ENCODE measurements around the gene PHLDA1.

Gene PHLDA1

GRCh38 chr12:76031414-76032042 lies at the start of gene PHLDA1:
PHLDA1 (minus strand) TSS chr12:76031776.
- peak; percentile 89 to 92 for DNase-seq

DNA sequence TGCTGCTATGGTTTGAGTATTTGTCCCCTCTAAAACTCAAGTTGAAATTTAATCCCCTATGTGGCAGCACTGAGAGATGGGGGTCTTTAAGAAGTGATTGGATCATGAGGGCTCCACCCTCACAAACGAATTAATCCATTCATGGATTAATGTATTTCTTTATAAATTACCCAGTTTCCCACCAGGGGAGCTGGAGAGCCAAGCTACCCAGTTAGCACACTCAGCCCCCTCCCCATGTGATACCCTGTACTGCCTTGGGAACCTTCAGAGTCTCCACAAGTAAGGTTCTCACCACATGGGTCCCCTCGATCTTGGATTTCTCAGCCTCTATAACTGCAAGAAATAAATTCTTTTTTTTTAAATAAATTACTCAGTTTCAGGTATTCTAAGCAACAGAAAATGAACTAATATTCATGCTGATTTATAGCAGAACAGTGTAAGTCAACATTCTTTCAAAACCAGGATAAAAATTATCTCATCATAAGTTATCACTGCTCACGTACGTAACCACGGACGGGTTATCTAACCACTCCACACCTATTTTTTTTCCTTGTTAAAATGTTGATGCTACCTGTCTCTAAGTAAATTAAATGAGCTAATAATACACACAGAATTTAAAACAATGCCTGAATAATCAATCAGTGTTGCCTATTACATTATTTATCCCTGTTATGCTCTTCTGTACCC lies 49.3 kb upstream of the PHLDA1 start:
- no peak for DNase-seq

DNA sequence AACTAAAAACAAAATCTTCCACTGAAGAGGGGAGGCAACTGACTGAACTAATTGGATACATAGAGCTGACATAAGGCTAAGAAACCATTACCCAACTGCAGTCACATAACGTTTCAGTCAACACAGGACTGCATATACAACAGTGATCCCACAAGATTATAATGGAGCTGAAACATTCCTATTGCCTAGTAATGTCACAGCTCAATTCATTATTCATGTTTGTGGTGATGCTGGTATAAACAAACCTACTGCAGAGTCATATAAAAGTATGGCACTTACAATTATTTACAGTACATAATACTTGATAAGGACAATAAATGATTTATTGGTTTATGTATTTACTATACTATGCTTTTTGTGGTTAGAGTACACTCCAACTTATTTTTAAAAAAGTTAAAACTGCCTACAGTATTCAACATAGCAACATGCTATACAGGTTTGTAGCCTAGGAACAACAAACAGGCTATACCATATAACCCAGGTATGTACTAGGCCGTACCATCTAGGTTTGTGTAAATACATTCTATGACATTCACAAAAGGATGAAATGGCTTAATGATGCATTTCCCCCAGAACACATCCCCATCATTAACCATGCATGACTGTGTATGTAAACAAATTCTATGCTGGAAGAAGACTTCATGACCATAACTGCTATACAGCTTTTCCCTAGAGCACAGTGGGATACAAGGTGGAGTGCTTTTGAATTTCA lies 48.6 kb upstream of the PHLDA1 start:
- DNase-seq: no peak

DNA sequence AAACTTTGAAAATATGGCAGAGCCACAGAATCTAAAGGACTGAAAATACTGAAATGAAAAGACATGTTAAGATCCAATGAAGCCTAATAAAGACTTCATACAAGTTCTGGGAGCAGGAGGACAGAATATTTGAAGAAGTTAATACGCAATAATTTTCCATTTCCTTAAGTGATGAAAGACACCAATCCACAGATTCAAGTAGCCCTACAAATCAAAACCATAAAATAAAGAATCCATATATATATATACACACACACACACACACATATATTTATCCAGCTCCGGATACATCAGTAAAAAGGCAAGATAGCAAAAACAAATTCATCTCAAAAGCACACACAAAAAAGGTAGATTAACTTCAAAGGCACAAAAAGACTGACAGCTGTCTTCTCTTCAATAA lies 47.2 kb upstream of the PHLDA1 start:
- no peak for DNase-seq

DNA sequence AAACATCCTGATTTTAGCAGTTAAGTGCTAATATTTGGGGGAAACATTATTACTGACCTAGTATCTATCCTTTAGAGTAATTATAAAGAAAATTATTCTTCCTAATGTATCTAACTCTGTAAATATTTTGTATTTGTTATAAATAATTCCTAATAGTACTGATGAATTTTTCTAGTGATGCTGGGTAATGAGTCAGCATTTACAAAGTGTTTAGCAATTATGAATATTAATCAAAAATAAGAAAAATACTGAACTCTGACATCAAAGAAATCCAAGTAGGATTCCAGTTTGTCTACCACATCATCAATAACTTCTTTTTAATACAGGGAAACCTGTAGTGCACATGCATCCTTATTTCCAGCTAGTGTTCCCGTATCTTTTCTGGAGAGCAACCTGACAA lies 43.9 kb upstream of the PHLDA1 start:
- DNase-seq: no peak

DNA sequence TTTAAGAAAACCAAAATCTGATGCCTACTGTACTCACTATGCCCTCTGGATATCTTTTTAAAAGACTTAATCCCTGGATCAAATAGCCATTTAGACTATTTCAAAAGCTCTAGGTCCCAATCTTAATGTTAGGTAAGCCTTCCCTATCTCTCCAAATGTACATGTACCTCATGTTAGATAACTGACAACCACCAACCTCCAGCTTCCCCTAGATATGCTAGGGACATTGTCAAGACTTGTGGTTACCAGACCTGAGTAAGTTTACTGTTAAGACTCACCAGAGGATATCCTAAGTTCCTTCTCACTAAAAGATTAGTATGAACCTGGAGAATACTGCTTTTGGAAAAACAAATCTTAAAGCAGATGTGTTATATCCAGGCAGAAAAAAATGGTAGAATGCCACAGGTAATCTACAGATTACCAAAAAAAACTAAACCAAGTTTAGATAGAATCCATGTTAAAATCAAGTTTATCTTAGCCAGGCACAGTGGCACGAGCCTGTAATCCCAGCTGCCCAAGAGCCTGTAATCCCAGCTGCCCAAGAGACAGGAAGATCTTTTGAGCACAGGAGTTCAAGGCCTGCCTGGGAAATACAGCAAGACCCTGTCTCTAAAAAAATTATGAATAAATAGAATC lies 43.2 kb upstream of the PHLDA1 start:
- DNase-seq: no peak

- no peak for DNase-seq
These were observed 42.0 kb upstream of the PHLDA1 start for GRCh38 chr12:76073561-76073960.

GRCh38 chr12:76072568-76072967 lies 41.0 kb upstream of the PHLDA1 start:
- no peak for DNase-seq

DNA sequence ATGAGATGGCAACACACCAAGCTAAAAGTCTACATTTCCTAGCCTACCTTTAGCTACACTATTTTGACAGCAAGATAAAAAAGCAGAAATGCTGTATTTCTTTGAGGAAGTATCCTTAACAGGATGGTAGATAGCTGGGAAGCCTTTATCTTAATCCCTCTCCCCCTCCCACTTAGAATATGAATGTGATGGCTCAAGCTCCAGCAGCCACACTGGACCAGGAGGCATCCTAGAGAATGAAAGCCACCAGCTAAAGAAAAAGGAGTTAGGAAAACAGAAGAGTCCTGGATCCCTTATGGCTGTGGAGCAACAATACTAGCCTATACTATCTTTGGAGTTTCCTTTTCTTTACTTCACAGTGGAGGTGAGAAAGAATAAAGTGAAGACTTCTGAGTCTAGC lies 37.8 kb upstream of the PHLDA1 start:
- no peak for DNase-seq

GRCh38 chr12:76065917-76066316 lies 34.3 kb upstream of the PHLDA1 start:
- DNase-seq: no peak

GRCh38 chr12:76064904-76065303 lies 33.3 kb upstream of the PHLDA1 start:
- no peak for DNase-seq

- DNase-seq: no peak
These were observed 28.5 kb upstream of the PHLDA1 start for GRCh38 chr12:76060111-76060510.

DNA sequence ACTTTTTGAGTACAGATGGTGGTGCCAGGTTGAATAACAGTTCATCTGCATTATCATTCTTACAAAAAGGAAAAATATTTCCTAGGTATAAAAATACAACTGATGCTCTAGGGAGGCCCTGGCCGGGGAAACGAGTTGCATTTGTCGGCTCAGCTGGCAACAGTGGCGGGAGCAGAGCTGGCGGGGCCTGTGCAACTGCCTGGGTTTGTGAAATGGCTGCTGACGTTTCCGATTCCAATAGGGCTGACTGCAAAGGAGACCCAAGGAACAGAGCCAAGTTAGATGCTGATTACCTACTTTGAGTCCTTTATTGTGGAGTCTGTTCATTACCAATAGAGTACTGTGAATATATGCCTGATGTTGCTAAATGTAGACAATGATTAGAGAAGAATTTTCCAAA lies 25.8 kb upstream of the PHLDA1 start:
- DNase-seq: no peak

GRCh38 chr12:76055393-76055792 lies 23.8 kb upstream of the PHLDA1 start:
- DNase-seq: no peak

DNA sequence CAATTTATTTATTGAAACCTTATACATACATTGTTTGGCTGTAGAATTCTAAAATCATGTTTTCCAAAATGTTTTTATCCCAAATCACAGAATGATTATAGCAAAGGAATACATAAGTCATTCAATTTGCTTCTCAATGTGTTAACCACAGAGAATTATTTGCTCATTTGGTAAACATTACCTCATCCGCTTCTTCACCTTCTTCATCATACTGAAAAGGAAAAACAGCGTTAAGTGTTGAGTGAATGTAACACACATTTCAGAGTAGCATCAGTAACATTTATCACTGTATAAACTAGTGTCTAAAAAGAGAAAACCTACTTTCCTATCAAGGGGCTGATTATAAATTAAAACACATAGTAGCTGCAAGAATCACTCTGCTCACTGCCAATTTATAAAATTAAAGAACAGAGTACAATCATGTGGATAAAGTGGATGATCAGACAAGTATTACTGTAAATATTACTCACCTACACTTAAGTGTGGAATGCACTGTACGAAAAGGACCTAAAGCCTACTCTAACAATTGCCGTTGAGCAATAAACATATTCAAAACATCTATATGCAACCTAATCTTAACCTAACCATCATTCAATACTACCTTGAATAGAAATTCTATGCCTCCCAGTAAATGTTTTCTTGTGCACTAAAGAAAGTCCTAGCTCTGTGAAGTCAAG lies 18.1 kb upstream of the PHLDA1 start:
- no peak for DNase-seq

- no peak for DNase-seq
These were observed 16.2 kb upstream of the PHLDA1 start for GRCh38 chr12:76047742-76048141.

DNA sequence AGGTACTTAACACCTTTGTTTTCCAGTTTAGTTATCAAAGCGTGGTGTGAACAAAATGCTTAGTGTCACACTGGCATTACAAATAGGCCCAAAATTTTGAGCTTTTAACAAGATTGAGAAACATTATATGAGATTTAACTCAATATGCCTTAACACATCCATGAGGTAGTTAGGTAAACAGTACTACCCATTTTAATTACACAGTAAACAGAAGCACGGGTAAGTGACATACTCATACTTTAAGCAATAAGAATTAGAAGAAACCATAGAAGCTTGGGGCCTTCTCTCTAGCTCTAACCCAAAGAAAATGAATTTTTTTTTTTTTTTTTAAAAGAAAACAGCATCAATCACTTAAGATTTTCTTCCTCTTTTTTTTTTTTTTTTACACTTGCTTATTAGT lies 15.5 kb upstream of the PHLDA1 start:
- no peak for DNase-seq

DNA sequence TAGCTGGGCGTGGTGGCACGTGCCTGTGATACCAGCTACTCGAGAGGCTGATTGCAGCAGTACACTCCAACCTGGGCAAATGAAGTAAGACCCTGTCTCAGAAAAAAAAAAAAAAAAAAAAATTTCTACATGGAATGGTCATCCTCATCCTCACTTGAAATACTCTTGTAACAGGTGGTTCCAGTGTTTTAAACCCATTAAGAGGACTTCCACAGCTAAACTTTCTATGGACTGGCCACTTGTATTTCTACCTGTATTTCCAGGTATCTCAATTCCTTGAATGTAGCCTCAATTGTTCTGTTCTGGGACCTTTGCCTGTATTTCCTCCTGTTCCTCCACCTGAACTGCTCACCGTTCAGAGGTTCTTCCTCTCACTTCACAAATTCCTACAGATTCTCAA lies 11.8 kb upstream of the PHLDA1 start:
- no peak for DNase-seq

DNA sequence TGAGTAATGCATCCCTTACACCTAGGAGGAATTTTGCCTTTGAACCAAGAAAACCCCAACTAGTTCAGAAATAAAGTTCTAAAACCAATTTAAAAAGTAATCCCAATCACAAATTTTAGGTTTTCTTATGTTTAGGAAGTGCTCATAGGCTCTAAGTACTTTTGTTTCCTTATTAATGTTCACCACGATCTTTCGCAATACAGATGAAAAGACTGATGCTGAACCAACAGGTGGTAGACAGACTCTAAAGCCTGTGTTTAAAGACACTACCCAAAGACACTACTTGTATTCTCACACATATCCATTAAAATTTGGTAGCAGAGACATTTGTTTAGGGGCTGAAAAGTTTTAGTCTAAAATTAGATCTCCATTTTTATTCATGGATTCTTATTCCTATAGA lies 10.6 kb upstream of the PHLDA1 start:
- DNase-seq: no peak

GRCh38 chr12:76041406-76041805 lies 9.8 kb upstream of the PHLDA1 start:
- no peak for DNase-seq

GRCh38 chr12:76040461-76040860 lies 8.9 kb upstream of the PHLDA1 start:
- no peak for DNase-seq

DNA sequence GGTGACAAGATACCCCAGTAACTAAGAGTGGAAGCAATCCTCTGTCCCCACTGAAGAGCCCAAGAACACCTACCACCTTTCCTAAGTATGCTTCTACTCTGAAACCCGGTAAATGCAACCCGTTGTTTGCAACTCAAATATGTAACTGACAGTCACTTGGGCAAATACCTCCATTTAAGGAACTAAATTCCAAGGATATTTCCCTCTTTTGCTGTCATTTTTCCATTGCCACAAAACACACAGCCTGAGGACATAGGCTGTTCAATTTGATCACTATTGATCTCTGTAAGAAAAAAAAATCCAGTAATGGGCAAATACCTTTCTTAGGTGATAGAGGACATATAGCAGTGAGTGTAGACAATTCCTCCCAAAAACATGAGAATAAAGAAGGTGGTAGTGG lies 6.6 kb upstream of the PHLDA1 start:
- no peak for DNase-seq

All from SW 1271 (cell line).